Urinary bladder (tissue), 4 donors: ENCODE results near the gene PLD2. TPM values are rescaled to one million over a fixed set of nuclear protein-coding genes. Genes with fewer than 3 reads are reported as not detected.
A peak's percentile ranks its signal among the peaks of the same experiment; 100 is the strongest.

Source experiments
- DNase-seq: peaks from one replicate; pipeline ENCODE4 v3.0.0-alpha.2; 2015; ENCODE audit errors: extremely low spot score
- H3K27ac ChIP-seq: one replicate; pipeline ENCODE4 v1.5.1; 2013; ENCODE audit warnings: low read depth, mild to moderate bottlenecking, moderate library complexity
- H3K36me3 ChIP-seq: one replicate; pipeline ENCODE4 v1.6.1; 2013; ENCODE audit warnings: mild to moderate bottlenecking, moderate library complexity; ENCODE audit not compliant: insufficient read depth
- H3K4me1 ChIP-seq: one replicate; pipeline ENCODE4 v1.6.1; 2013; ENCODE audit warnings: mild to moderate bottlenecking, moderate library complexity; ENCODE audit not compliant: insufficient read depth
- H3K4me3 ChIP-seq: one replicate; pipeline ENCODE4 v1.5.1; 2013; ENCODE audit warnings: low read depth, low read length
- WGBS: extraction: QIAGEN DNeasy Blood & Tissue Kit; methylation state at CpG from one replicate; pipeline ENCODE4 v1.1.7; 2013; 5-methylcytosine and 5-hydroxymethylcytosine counted together
- polyA plus RNA-seq: library from polyadenylated mRNA; stranded (reverse); fragments of 200-250 nt; gene quantifications from one replicate; pipeline ENCODE4 v1.2.3, GENCODE V29; 2013
- total RNA-seq: library from RNA; depleted of rRNA; stranded (reverse); fragments of >200 nt; gene quantifications from one replicate; pipeline ENCODE4 v1.2.3, GENCODE V29; 2014
- donor health status: healthy with polysubstance abuse.
- donor health status: healthy.

The PLD2 gene
- total and polyA plus RNA-seq, 2 donors, result 21.7 to 23.6 TPM

DNA sequence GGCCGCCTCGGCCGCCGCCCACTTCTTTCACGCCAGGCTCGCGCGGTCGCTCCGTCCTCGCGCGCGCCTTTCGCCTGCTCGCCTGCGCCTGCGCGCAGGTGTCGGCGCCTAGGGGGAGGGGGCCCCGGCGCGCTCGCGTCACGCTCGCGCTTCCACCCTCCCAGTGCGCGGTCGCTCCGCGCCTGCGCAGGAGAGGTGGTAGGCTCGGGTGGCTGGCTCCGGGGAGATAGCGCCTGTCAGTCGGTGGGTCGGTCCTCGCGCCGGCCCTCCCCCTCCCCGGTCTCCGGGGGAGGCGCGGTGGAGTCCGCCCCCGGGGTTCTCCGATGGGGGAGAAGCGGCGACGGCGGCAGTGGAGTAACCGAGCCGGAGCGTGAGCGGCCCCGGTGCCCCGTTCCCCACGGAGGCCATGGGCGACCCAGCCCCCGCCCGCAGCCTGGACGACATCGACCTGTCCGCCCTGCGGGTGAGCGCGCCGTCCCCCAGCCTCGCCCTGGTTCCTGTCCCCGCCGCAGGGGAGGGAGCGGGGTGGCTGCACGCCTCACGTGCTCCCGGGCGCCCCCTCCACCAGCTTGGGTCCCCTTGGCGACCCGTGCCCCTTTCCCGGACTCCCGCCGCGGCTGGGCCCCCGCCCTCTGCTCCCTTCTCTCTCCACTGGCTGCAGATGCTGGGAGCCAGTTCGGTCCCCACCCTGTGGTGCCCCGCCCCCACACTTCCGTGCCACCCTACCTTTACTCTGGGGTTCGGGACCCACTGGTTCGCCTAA is 26.4 kb downstream of the PLD2 start, which contains the start of gene MINK1:
Gene MINK1, plus strand, starts transcription at position 163 of the 763 bp plus-strand sequence. Its CDS starts 244 bp downstream, at position 407.
- peak; percentile 73 for DNase-seq
- under 1% methylated on average over 91 of the region's 91 CpGs for WGBS
- Histone ChIP-seq H3K36me3 (no peaks in the 10 kb centered on the region), H3K27ac (peak within 1 kb of the TSS; percentile 75), H3K4me1 (peaks cover 2% of the 10 kb centered on the region), H3K4me3 (peak within 1 kb of the TSS; percentile 84)

DNA sequence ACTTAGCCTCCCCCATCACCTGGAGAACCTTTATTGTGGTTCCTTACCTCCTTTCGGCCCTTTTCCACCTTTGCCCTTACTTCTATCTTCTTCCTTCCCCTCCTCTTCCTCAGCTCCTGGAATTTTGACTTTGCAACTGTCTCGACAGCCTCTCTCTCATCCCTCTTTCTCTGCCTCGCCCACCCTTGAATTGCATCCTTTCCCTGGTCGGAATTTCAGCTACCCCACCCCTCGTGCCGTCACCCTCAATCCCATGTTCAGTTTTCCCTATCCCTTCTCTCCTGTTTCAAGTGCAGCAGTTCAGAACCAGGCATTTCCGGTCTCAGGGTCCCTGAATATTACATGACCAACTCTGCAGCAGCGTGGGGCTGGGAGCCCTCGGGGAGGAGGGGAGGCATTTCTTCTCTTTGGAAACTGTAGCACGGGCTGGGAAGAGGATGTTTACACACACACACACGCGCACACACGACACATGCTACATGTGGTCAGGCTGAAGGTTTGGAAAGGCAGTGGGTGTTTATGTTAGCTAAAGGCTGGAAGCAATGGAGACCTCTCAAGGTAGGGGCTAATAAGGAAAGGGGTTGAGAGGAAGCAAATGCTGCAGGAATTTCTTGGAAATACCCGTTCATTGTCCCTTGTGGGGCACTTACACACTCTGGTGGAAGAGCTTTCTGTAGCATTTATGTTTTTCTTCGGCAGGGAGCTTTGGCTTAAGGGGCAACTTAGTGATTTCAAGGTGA is 27.2 kb downstream of the PLD2 start:
- no peak for DNase-seq
- Histone ChIP-seq H3K36me3 (no peaks in the 10 kb centered on the region), H3K4me3 (peak overlapping the region; percentile 84), H3K27ac (peak overlapping the region; percentile 75), H3K4me1 (peaks cover 2% of the 10 kb centered on the region)
- 5% methylated on average over 15 of the region's 15 CpGs for WGBS

DNA sequence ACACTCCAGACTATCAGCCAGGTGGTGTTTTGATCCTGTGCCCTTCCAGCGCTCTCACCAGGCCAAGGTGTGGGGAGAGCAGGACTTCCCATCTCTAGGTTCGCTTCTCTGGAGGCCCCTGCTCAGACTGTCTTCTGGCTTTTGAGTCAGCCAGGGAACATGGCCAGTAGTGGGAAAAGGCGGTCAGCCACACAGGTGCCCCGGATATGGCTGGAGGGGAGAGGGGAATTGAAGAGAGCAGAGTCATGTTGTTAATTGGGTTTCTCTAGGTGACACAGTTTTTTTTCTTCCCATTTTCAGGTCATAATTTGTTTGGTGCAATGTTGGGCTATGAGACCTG is 27.7 kb downstream of the PLD2 start:
- no peak overlapping the region for H3K27ac ChIP-seq
- H3K4me1 ChIP-seq, result peaks cover 2% of the 10 kb centered on the region
- WGBS, result 65% methylated on average over 4 of the region's 4 CpGs
- no peak for DNase-seq
- no peaks in the 10 kb centered on the region for H3K36me3 ChIP-seq
- no peak overlapping the region for H3K4me3 ChIP-seq

DNA sequence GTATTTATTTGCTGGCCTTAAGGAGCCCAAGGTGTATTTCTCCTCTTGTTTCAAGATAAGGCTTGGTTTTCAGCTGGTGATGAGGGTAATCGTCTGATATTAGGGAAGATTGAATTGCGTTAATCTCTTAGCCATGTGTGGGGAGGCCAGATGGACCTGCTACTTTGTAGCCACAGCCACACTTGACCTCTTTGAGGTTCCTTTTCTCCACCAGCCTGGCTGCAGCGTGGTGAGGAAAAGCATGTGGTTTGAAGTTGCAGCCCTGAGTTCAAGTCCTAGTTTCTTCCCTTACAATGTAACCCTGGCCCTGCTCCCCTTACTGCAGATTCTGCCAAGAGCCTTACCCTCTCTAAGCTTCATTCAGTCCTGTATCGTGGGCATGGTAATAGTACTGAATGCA is 29.3 kb downstream of the PLD2 start:
- Histone ChIP-seq H3K4me3 (no peak overlapping the region), H3K27ac (no peak overlapping the region), H3K4me1 (peaks cover 2% of the 10 kb centered on the region), H3K36me3 (no peaks in the 10 kb centered on the region)
- DNase-seq, result no peak
- 78% methylated on average over 4 of the region's 4 CpGs for WGBS

DNA sequence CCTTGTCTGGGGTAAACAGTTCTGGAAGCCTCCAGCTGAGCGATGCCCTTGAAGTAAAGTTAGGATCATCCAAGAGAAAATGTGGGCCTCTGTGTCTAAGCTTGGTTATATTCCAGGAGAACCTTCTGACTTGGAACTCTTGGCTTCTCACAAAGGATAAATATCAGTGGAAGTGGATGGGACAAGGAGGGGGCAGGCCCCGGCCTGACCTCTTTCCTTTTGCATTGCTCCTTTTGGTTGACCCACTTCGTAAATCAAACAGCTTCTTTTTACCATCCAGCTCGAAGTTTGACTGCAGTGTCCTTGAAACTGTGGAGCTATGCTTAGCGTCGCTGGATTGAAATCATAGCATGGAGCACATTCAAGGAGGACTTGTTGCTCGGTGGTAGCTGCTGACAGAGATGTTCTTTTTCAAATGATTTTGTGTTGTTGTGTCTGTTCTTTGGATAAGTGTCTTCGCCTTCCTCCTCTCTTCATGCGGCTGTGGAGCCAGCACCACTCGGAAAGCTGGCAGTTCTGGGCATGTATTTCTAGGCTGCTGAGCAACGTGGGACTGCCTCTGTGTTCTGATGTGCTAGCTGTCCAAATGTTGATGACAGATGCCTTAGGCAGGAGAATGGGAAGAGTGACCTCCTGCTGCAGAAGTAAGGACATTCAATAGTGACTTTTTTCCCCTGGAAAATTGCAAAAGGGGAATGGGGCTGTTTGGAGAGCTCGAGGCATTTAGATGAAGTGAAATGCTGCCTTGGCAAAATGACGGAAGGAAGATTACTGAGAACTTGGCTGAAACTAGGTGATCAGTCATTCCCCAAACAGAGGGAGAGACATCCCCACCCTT is 30.7 kb downstream of the PLD2 start:
- Histone ChIP-seq H3K36me3 (no peaks in the 10 kb centered on the region), H3K27ac (no peak overlapping the region), H3K4me1 (peaks cover 2% of the 10 kb centered on the region), H3K4me3 (no peak overlapping the region)
- DNase-seq, result no peak
- 47% methylated on average over 13 of the region's 13 CpGs for WGBS

DNA sequence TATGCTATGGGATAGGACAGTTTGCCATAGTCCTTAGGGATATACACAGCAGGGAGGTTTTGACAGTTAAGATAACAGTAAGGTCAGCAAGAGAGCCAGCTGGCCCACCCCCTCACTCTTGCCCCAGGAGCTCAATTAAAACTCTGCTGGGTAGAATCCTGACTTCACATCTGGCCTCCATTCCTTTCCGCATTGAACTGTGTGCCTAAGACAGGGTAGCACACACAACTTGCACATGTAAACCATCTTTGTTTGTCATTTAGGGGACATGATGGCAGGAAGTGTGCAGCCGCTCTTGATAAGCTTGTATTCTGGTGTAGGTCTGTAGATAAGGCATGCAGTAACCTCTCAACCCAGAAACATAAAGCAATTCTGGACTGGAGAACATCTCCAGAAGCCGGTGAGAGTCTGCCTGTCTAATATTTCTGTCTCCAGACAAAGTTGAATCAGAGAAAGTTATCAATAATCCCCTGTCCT is 31.4 kb downstream of the PLD2 start:
- Histone ChIP-seq H3K4me3 (no peak overlapping the region), H3K27ac (no peak overlapping the region), H3K4me1 (peaks cover 2% of the 10 kb centered on the region), H3K36me3 (no peaks in the 10 kb centered on the region)
- WGBS, result 74% methylated on average over 3 of the region's 3 CpGs
- no peak for DNase-seq

DNA sequence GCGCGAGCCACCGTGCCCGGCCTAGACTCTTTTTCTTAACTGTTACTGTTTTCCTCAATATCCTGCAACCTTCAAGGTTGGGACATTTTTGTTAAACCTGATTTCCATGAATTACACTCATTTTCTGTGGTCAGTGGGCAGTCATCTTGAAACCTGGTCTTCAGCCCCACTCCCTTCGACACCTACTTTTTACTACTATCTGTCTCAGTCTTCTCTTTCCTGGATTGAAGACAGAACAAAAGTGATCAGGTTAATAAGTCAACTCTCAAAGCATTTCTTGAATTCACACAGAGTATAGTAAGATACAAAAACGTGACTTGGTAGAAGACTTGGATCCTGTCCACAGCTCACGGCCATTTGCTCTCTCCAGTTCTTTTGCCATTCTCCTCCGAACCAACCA is 32.3 kb downstream of the PLD2 start:
- no peak overlapping the region for H3K4me3 ChIP-seq
- H3K27ac ChIP-seq, result no peak overlapping the region
- peaks cover 2% of the 10 kb centered on the region for H3K4me1 ChIP-seq
- 90% methylated on average over 8 of the region's 8 CpGs for WGBS
- no peak for DNase-seq
- no peaks in the 10 kb centered on the region for H3K36me3 ChIP-seq

DNA sequence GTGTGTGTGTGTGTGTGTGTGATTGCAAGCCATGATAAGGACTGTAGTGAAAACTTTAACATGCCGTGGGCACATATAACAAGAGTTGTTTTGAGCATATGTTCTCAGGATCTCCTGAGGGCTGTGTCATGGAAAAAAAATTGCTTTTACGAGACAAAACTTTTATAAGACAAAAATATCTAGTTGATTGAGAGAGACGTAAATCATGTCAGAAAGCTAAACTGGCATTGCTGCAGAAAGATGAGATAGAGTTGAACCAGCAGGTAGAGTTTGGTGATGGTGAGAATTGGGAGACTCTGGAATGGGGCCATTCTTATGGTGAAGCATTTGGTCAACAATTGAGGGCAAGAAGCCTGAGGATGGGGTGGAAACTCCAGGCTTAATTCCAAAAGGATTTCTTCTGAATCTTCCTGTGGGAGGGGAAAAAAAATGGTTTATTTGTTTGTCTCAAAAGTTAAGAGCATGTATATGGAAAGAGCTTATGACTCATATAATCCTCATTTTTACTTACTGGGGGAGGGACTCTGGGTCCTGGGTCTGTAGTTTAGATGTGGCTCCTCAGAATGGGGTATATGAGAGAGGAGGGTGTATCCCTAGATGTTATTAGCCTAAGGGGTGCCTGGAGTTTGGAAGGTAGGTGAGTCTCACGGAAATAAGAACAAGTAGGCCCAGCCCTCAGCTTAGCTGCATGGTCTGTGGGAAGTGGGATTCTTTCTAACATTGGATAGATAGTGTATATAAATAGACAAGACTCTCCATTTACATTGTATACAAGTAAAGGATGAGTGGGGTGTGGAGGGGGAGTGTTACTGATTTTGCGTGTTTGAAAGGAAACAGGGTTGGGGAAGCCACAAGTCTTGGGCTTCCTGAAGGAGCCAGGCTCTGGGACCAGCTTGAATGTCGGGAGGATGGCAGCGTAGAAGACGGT is 33.3 kb downstream of the PLD2 start:
- no peak for DNase-seq
- no peak overlapping the region for H3K27ac ChIP-seq
- no peak overlapping the region for H3K4me3 ChIP-seq
- H3K36me3 ChIP-seq, result no peaks in the 10 kb centered on the region
- 67% methylated on average over 8 of the region's 8 CpGs for WGBS
- peaks cover 1% of the 10 kb centered on the region for H3K4me1 ChIP-seq

DNA sequence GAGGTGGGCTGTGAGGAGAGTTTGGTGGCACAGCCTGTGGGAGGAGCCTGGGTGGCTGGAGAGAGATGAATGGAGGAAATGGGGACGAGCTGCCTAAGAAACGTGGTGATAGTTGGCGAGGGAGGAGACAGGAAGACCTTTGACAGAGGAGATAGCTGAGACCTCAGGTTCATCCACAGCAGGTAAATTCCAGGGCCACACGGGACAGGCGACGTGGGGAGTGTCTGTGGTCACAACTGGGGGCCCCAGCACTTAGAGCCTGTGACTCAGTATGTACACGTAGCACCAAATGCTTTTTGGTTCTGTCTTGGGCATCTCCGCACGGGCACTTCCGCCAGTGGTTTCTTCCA is 33.9 kb downstream of the PLD2 start:
- WGBS, result 76% methylated on average over 10 of the region's 10 CpGs
- no peak for DNase-seq
- no peak overlapping the region for H3K4me3 ChIP-seq

DNA sequence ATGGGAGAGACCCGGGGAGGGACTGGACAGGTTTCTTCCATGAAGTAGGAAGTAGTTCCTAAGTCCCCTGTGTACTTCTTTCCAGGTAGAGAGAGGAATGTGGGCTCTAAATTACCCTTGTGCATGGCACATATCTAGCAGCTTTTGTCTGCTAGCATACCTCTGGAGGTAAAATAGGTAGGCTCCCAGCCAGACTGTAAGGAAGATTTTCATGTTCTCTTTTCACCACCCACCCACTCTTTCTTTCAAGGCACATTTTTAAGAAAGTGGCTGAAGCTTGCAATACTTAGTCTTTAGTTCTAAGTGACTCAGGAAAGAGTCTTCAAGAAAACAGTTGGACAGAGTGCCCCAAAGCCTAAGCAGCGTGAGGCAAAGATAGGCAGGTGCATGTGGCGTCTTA is 35.4 kb downstream of the PLD2 start:
- Histone ChIP-seq H3K4me3 (no peak overlapping the region), H3K4me1 (no peaks in the 10 kb centered on the region), H3K27ac (no peak overlapping the region), H3K36me3 (no peaks in the 10 kb centered on the region)
- DNase-seq, result no peak
- WGBS, result 97% methylated on average over 3 of the region's 3 CpGs

More for the DNA sequence above, 33.9 kb downstream of the PLD2 start:
- Histone ChIP-seq H3K27ac (no peak overlapping the region), H3K4me1 (no peaks in the 10 kb centered on the region), H3K36me3 (no peaks in the 10 kb centered on the region)

DNA sequence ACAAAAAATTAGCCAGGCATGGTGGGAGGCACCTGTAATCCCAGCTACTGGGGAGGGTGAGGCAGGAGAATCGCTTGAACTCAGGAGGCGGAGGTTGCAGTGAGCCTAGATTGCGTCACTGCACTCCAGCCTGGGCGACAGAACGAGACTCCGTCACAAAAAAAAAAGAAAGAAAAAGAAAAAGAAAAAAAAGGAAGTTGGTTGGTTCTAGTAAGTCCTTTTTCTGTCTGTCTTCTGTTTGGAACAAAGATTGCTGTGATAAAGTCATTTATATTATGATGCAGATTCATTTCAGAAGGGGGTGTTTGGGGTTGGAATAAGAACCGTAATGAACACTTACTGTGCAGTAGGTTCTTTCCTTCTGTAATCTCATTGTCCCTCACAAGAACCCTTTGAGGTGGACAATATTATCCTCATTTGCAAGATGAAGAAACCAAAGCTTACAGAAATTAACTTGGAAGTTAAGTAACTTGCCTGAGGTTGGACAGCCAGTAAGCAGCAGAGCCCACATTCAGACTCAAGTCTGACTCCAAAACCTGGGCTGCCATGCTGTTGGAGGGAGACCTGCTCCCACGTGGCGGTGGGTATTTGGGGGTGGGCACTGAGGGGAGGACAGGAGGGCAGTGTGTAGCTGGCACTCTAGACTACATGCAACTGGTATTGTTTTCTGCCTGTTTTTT is 36.5 kb downstream of the PLD2 start:
- Histone ChIP-seq H3K4me3 (no peak overlapping the region), H3K27ac (no peak overlapping the region), H3K4me1 (no peaks in the 10 kb centered on the region), H3K36me3 (no peaks in the 10 kb centered on the region)
- WGBS, result 83% methylated on average over 9 of the region's 9 CpGs
- DNase-seq, result no peak

DNA sequence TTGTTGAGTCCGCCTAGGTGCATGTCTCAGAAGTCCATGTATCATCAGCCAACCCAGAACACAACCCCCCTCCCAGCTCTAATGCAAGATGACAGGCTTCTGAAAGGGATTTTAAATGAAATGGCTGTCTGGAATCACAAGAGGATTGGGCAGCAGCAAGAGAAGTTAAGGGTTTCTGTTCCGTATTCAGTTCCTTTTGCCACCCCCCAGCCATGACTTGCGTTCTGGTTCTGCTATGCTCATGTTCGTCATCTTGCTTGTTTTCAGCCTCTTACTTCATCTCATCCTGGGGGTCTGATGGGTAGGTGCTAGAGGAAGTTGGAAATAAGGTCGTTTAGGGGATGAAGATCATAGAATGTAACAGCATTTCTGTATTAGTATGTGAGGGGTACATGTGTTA is 38.2 kb downstream of the PLD2 start:
- H3K4me1 ChIP-seq, result no peaks in the 10 kb centered on the region
- H3K27ac ChIP-seq, result no peak overlapping the region
- DNase-seq, result no peak
- H3K4me3 ChIP-seq, result no peak overlapping the region
- H3K36me3 ChIP-seq, result no peaks in the 10 kb centered on the region
- WGBS, result 82% methylated on average over 5 of the region's 5 CpGs
